Measurements from ENCODE around the gene SLC13A2.
"Not testable (repeated sequence)": the region's sequence is repeated elsewhere in the genome, so short reads cannot be mapped to it uniquely, and the experiment has no call there.

The SLC13A2 gene

DNA sequence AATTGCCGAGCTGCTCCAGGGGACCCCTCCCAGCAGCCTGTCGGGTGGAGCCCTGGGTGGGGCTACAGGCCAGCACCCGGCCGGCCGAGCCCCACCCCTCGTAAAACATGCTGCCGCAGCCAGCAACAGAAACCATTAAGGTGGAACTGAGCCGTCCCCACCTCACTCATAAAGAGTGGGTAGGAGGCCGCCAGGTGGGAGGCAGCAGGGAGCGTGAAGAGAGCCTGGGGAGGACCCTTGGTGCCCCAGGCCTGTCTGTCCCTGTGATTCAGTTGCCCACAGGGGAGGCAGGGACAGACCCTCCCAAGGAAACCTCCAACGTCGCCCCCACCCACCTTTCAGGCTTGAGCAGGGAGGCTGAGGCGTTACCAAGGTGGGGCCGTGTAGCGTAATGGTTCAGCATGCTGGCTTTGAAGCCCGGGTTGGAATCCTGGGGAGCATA lies 41.1 kb downstream of the SLC13A2 start:
- DNase-seq (ENCODE audit: low read depth), result no peak

DNA sequence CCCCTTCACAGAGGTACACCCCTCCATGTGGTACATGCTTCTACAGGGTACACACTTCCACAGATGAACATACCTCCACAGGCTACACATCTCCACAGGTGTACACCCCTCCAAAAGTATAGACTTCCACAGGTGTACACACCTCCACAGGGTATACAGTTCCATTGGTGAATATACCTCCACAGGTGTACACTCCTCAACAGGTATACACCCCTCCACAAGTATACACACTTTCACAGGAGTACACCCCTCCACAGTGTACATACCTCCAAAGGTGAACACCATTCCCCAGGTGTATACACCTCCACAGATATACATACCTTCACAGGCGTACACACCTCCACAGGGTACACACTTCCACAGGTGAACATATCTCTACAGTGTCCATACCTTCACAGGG lies 42.1 kb downstream of the SLC13A2 start:
- DNase-seq (ENCODE audit: low read depth), result no peak

GRCh38 chr17:28518132-28518531 lies 44.7 kb downstream of the SLC13A2 start:
- no peak for DNase-seq (ENCODE audit: low read depth)

- DNase-seq (ENCODE audit: low read depth), result no peak
These were observed 45.1 kb downstream of the SLC13A2 start for GRCh38 chr17:28518578-28518977.

DNA sequence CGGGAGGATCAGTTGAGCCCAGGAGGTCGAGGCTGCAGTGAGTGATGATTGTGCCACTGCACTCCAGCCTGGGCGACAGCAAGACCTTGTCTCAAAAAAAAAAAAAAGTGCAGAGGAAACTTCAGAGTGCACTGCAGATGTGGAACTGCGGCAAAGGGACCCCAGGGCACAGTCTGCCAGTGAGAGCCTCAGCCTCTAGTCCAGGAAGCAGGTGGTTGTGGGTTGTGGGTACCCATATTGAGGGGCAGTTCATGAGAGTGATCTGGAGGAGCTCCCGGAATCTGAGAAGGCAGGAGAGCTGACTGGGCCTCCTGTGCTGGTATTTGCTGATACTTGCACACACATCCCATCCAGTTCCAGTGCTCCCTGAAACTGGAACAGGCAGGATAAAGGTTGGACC lies 45.8 kb downstream of the SLC13A2 start:
- DNase-seq (ENCODE audit: low read depth), result no peak

GRCh38 chr17:28520687-28521086 lies 47.2 kb downstream of the SLC13A2 start:
- no peak for DNase-seq (ENCODE audit: low read depth)

DNA sequence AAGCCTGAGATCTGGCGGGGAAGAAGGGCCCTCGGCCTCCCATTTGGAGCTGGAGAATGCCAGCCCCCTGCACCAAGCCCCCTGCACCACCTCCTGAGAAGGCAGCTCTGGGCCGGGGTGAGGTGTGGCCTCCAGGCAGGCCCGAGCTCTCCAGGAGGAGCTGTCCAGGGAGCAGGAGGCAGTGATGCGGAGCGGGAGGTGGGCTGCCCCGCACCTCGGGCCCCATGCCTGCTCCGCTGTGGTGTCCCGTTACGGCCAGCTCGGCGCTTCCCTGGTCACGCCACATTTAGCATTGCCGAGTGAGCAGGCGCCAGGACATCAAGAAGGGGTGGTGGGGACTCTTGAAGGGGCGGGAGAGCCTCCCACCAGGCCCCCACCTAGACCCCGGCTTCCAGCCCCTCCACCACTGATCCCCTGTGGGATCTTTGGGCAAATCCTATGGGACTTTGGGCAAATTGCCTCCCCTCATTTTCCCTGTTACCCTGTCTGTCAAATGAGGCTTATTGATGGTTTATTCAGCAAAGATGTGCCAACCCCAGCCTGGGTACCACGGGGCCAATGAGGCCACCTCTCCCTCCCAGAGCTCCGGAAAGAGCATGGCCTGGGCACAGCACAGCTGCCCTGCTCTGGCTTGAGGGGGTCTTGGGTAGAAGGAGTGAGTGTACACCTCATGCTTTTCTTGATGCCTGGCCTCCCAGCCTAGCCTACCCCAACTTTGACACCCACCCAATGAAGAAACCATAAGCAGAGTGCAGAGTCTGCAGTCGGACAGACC lies 48.1 kb downstream of the SLC13A2 start:
- no peak for DNase-seq (ENCODE audit: low read depth)

- DNase-seq (ENCODE audit: low read depth), result not testable (repeated sequence)
These were observed 48.8 kb downstream of the SLC13A2 start for GRCh38 chr17:28522281-28522680.

- no peak for DNase-seq (ENCODE audit: low read depth)
These were observed 49.7 kb downstream of the SLC13A2 start for GRCh38 chr17:28523186-28523585.

- DNase-seq (ENCODE audit: low read depth), result no peak
These were observed 50.4 kb downstream of the SLC13A2 start for GRCh38 chr17:28523876-28524275.

- DNase-seq (ENCODE audit: low read depth), result peak; percentile 71
These were observed 51.3 kb downstream of the SLC13A2 start for GRCh38 chr17:28524476-28525424.

GRCh38 chr17:28526381-28526780 lies 52.9 kb downstream of the SLC13A2 start:
- DNase-seq (ENCODE audit: low read depth), result no peak

GRCh38 chr17:28527181-28527681 lies 53.8 kb downstream of the SLC13A2 start:
- no peak for DNase-seq (ENCODE audit: low read depth)

GRCh38 chr17:28527859-28528258 lies 54.4 kb downstream of the SLC13A2 start:
- DNase-seq (ENCODE audit: low read depth), result no peak

GRCh38 chr17:28528327-28529012 lies 55.0 kb downstream of the SLC13A2 start:
- DNase-seq (ENCODE audit: low read depth), result no peak

GRCh38 chr17:28529013-28529400 lies 55.6 kb downstream of the SLC13A2 start:
- no peak for DNase-seq (ENCODE audit: low read depth)

DNA sequence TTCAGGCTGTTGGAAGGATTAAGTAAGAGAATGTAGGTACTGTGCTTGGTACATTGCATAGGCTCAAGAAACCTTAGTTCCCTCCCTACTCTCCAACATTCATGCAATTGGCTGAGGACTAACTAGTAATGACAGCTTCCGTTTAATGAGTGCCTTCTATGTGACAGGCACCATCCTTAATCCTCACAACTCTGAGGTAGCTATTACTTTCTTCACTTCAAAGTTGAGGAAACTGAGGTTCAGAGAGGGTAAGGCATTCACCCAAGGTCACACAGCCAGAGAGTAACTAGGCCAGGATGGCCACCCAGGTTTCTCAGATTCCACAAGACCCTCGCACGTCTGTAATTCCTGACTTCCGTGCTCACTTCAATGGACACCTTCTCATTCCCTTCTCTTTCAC lies 56.8 kb downstream of the SLC13A2 start:
- no peak for DNase-seq (ENCODE audit: low read depth)

GRCh38 chr17:28530926-28531325 lies 57.5 kb downstream of the SLC13A2 start:
- no peak for DNase-seq (ENCODE audit: low read depth)

DNA sequence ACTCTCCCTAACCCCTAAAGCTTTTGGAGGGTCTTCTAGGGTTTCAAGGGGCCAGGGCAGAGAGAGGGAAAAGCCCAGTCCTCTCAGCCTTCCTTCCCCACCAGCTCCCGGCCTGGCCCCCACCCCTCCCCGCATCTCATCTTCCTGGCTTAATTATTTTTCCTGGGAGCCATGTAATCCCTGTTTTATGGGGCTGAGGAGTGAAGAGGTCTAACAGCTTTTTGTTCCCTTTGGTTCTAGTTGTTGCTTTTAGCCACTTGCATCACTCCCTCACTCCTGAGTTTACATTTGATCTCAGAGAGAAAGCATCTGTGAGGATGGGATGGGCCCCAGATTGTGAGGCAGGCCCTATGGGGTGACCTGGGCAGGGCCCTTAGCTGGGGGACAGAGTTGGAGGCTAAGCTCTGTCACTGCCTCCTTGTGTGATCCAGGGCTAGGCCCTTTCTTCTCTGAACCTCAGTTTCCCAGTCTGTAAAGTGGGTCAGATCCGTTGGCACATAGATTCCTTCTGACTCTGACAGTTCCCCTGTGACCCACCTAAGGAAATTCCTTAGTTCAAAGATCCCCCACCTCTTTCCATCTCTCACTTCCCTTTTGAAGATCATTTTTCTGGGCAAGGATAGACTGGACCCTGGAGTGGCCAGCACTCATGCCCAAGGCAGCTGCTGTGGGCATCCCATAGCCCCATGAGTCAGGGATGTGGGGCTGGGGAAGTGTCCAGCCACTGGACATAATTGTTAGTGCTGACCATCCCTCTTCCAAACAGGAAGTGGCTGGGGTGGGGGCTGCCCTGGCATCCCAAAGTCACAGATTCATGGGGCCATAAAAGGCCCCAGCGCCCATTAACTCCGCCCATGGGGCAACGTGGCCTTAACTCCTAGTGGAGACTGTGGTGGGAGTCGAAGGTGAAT lies 58.9 kb downstream of the SLC13A2 start:
- DNase-seq (ENCODE audit: low read depth), result no peak

DNA sequence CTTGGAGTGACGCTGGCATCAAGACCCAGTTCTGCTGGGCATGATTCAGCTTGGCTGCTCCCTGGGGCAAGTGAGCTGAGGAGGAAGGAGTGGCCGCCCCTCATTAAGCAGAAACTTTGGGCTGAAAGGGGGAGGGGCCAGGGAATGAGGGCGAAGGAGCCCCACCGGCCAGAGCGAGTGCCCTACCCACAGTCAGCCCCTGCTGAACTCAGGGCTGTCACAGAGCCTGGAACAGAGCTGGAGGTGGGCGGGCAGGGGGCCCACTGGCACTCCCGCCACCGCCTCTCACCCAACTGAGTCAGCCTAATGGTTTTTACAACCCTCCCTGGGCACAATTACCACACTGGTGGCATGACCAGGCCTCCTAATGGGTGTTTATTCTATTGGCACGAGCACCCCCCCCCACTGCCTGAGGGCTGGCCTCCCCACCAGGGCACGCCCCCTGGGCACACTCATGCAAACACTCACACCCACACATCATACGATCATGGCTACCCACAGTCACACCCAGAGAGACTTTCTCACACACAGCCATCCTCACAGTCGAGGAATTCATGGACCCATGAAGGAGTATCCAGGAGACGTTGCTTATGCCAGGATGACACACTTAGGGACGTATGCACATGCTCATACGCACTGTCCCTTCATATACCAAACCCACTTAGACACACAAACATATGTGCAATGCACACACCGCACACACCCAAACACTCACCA lies 59.8 kb downstream of the SLC13A2 start:
- no peak for DNase-seq (ENCODE audit: low read depth)

Data from iris pigment epithelial cell (primary cell).